ENCODE measurements around the gene GNAL. TPM values are rescaled to one million over a fixed set of nuclear protein-coding genes. Genes with fewer than 3 reads are reported as not detected.

The GNAL gene
- total RNA-seq, 1 experiment from 2014 or later: 0.06 TPM

GRCh38 chr18:11719621-11720020 is 30.6 kb downstream of the GNAL start:
- TF ChIP-seq EZH2 (IDR thresholded peaks at IDR 0.05; ENCODE audit: borderline replicate concordance, low read depth, low read length, poor library complexity, severe bottlenecking) (no peak), CTCF (conservative IDR thresholded peaks at IDR 0.05; ENCODE audit: low read depth, low read length) (no peak)
- Histone ChIP-seq H3K27me3 (replicated peaks; ENCODE audit: insufficient read depth, low read depth, low read length, poor library complexity) (peaks cover 23% of the 10 kb centered on the region), H3K4me1 (ENCODE audit: insufficient read depth, low read length, poor library complexity, severe bottlenecking) (no peaks in the 10 kb centered on the region), H3K4me3 (ENCODE audit: low read depth, low read length, poor library complexity, severe bottlenecking) (no peak overlapping the region), H3K9me3 (ENCODE audit: low read depth, low read length, poor library complexity, severe bottlenecking) (no peaks in the 10 kb centered on the region), H3K36me3 (ENCODE audit: insufficient read depth, low read length, poor library complexity, severe bottlenecking) (no peaks in the 10 kb centered on the region), H3K27ac (ENCODE audit: low read depth, low read length, poor library complexity, severe bottlenecking) (no peak overlapping the region)
- DNase-seq (ENCODE audit: low spot score): no peak
- ChIA-PET CTCF (no interaction called here), POLR2A (ENCODE audit: low non-redundant PET) (no interaction called here)
- intact Hi-C loops (cut with micrococcal nuclease; ENCODE audit: unreplicated experiment): no loop called here
- BruUV-seq (replicated peaks): no TSS peak

- no peaks in the 10 kb centered on the region for H3K36me3 ChIP-seq (ENCODE audit: insufficient read depth, low read length, poor library complexity, severe bottlenecking)
- peaks cover 28% of the 10 kb centered on the region for H3K27me3 ChIP-seq (replicated peaks; ENCODE audit: insufficient read depth, low read depth, low read length, poor library complexity)
- H3K9me3 ChIP-seq (ENCODE audit: low read depth, low read length, poor library complexity, severe bottlenecking): no peaks in the 10 kb centered on the region
- no peaks in the 10 kb centered on the region for H3K4me1 ChIP-seq (ENCODE audit: insufficient read depth, low read length, poor library complexity, severe bottlenecking)
- no TSS peak for BruUV-seq (replicated peaks)
- no peak overlapping the region for H3K27ac ChIP-seq (ENCODE audit: low read depth, low read length, poor library complexity, severe bottlenecking)
- ChIA-PET CTCF (no interaction called here), POLR2A (ENCODE audit: low non-redundant PET) (no interaction called here)
- intact Hi-C loops (cut with micrococcal nuclease; ENCODE audit: unreplicated experiment): no loop called here
- no peak overlapping the region for H3K4me3 ChIP-seq (ENCODE audit: low read depth, low read length, poor library complexity, severe bottlenecking)
- no peak for TF ChIP-seq CTCF (conservative IDR thresholded peaks at IDR 0.05; ENCODE audit: low read depth, low read length)
- TF ChIP-seq EZH2 (IDR thresholded peaks at IDR 0.05; ENCODE audit: borderline replicate concordance, low read depth, low read length, poor library complexity, severe bottlenecking): no peak
- DNase-seq (ENCODE audit: low spot score): no peak
These were observed 32.7 kb downstream of the GNAL start for GRCh38 chr18:11721720-11722119.

GRCh38 chr18:11724781-11725180 is 35.7 kb downstream of the GNAL start:
- H3K36me3 ChIP-seq (ENCODE audit: insufficient read depth, low read length, poor library complexity, severe bottlenecking): no peaks in the 10 kb centered on the region
- peaks cover 42% of the 10 kb centered on the region for H3K27me3 ChIP-seq (replicated peaks; ENCODE audit: insufficient read depth, low read depth, low read length, poor library complexity)
- no peaks in the 10 kb centered on the region for H3K9me3 ChIP-seq (ENCODE audit: low read depth, low read length, poor library complexity, severe bottlenecking)
- CTCF ChIA-PET: no interaction called here
- POLR2A ChIA-PET (ENCODE audit: low non-redundant PET): no interaction called here
- H3K27ac ChIP-seq (ENCODE audit: low read depth, low read length, poor library complexity, severe bottlenecking): no peak overlapping the region
- no peaks in the 10 kb centered on the region for H3K4me1 ChIP-seq (ENCODE audit: insufficient read depth, low read length, poor library complexity, severe bottlenecking)
- no peak overlapping the region for H3K4me3 ChIP-seq (ENCODE audit: low read depth, low read length, poor library complexity, severe bottlenecking)
- intact Hi-C loops (cut with micrococcal nuclease; ENCODE audit: unreplicated experiment): loop anchor here (5.0 kb wide), 2 partner anchors 32 to 67 kb away; no protein-coding TSS in a partner anchor
- BruUV-seq (replicated peaks): no TSS peak
- no peak for TF ChIP-seq CTCF (conservative IDR thresholded peaks at IDR 0.05; ENCODE audit: low read depth, low read length)
- TF ChIP-seq EZH2 (IDR thresholded peaks at IDR 0.05; ENCODE audit: borderline replicate concordance, low read depth, low read length, poor library complexity, severe bottlenecking): no peak
- DNase-seq (ENCODE audit: low spot score): no peak

Measured in A673 (cell line).